Measurements from ENCODE around the gene MRTFB. TPM values are rescaled to one million over a fixed set of nuclear protein-coding genes. Genes with fewer than 3 reads are reported as not detected.
A peak's percentile ranks its signal among the peaks of the same experiment; 100 is the strongest.

Gene MRTFB
- total and polyA plus RNA-seq, 2 of the 13 experiments (the other 11 are each of a cell fraction or from before 2014, with no cell fraction given), result 11.4 to 14.0 TPM

DNA sequence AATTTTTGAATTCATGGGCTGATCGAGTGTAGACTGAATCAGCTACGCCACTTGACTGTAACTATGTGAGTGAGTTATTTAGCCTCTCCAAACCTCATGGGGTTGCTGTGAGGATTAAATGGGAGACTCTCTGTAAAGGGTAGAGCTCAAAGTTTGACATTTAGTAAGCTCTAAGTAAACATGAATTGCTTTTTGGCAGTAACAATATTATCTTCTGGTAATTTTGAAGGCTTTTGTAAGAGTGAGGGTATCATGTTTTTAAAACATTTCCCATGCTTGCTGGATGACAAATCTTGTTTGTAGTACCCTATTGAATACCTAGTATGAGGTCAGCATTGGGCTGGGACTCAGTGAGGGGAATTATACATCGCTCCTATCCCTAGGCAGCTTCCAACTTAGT lies 35.3 kb downstream of the MRTFB start (continued):
- no peak for TF ChIP-seq ZNF737 (CRISPR knock-in tag; IDR thresholded peaks at IDR 0.05; ENCODE audit: borderline replicate concordance)
- TF ChIP-seq MTA1 (CRISPR knock-in tag; IDR thresholded peaks at IDR 0.05; ENCODE audit: borderline replicate concordance), result no peak
- TF ChIP-seq HCFC1 (IDR thresholded peaks at IDR 0.05; ENCODE audit: low read depth, low read length), result no peak
- TF ChIP-seq ZNF883 (CRISPR knock-in tag; IDR thresholded peaks at IDR 0.05; ENCODE audit: not compliant biosample characterization), result no peak
- no peak for TF ChIP-seq HNRNPH1 (optimal IDR thresholded peaks at IDR 0.05; ENCODE audit: low read depth, low read length)
- no peak for TF ChIP-seq ZMAT3 (CRISPR knock-in tag; conservative IDR thresholded peaks at IDR 0.05)
- TF ChIP-seq ZBTB20 (CRISPR knock-in tag; IDR thresholded peaks at IDR 0.05; ENCODE audit: borderline replicate concordance, low read depth), result no peak
- no peak for TF ChIP-seq KIAA2018 (CRISPR knock-in tag; IDR thresholded peaks at IDR 0.05; ENCODE audit: borderline replicate concordance)
- no peak for TF ChIP-seq ZNF460 (CRISPR knock-in tag; IDR thresholded peaks at IDR 0.05; ENCODE audit: borderline replicate concordance)
- no peak for TF ChIP-seq CEBPZ (IDR thresholded peaks at IDR 0.05; ENCODE audit: low read length)
- no peak for TF ChIP-seq ZNF430 (CRISPR knock-in tag; IDR thresholded peaks at IDR 0.05)
- no peak for TF ChIP-seq RNF219 (CRISPR knock-in tag; IDR thresholded peaks at IDR 0.05)
- no peak for TF ChIP-seq SOX6 (IDR thresholded peaks at IDR 0.05)
- peak; percentile 75 for TF ChIP-seq SOX6 (CRISPR knock-in tag; IDR thresholded peaks at IDR 0.05)
- no peak for TF ChIP-seq GTF3A (CRISPR knock-in tag; conservative IDR thresholded peaks at IDR 0.05)
- no peak for TF ChIP-seq ZSCAN9 (CRISPR knock-in tag; IDR thresholded peaks at IDR 0.05; ENCODE audit: borderline replicate concordance)
- no peak for TF ChIP-seq ZNF235 (CRISPR knock-in tag; IDR thresholded peaks at IDR 0.05; ENCODE audit: borderline replicate concordance)
- peak; percentile 98 for TF ChIP-seq PITX1 (CRISPR knock-in tag; IDR thresholded peaks at IDR 0.05)

Data from HepG2 (cell line).